GM21447 (cell line): Measurements from ENCODE around the gene SEPTIN2.
"Not testable (repeated sequence)": the region's sequence is repeated elsewhere in the genome, so short reads cannot be mapped to it uniquely, and the experiment has no call there.

Experiments used
- ATAC-seq: cut with Tn5 transposase; IDR thresholded peaks from one replicate; pipeline ENCODE4 v1.9.1; 2021; ENCODE audit not compliant: unreplicated experiment

SEPTIN2 gene

DNA sequence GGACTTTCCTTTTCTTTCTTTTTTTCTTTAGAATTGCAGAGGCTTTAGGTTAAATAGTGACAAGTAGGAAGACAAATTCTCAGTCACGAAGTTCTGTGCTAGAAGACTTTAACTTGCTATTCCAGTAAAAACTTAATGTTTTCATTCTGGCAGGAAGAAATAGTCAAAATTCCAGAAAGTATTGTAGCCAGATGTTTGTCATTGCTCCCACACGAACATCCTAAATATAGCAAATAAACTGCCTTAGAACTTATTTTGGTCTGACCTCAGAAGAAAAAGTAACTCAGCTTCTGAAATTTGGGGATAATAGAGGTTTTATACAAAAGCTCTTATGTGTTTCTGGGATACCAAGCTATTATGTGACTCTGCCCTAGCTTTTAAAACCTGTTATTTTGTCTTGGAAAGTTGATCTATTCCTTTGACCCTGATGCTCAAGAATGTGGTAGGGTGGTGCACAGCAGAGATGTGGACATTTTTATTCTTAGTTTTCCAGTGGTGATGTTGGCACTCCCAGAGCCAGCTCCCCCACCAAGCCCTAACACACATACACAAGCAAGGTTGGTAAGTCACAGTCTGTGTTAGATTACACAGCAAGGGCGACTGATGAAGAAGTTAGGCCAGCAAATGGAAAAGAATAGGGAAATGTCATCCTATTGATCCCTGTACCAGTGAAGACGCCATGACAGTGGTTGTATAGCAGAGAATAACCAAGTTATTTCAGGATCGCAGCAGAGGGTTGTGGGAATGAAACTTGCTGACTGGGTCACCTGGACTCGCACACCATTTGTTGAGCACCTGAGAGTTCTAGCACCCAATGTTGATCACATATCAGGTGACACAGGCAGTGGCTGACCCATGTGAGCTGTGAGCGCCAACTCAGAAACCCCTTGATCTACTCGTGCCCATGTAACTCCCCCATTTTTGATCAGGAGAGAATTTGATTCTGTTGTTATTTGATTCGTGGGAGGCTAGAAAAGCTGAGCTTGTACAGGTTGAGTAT is 64.1 kb downstream of the SEPTIN2 start:
- ATAC-seq, result no peak

- ATAC-seq, result no peak
Observed at GRCh38 chr2:241381872-241382271, 66.1 kb downstream of the SEPTIN2 start.

- not testable (repeated sequence) for ATAC-seq
Observed at GRCh38 chr2:241385450-241385849, 69.7 kb downstream of the SEPTIN2 start.

DNA sequence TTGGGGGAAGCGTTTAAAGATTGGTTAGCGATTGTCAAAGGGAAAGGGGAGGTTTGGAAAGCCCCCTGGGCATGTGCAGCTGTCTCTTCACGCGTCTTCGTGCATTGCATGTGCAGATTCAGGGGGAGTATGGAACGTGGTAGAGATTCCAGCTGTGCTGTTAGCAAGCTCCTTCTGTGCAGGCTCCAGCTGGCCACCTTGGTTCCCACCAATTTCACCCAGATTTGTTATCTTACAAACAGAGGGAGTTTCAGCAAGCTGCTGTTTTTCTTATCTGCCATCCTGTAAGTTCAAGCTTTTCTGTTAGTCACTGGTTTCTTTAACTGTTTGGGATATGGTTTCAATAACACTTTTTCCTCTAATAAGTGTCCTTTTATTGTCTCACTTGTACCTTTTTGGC is 70.8 kb downstream of the SEPTIN2 start:
- ATAC-seq, result no peak

- no peak for ATAC-seq
Observed at GRCh38 chr2:241389697-241390096, 74.0 kb downstream of the SEPTIN2 start.

DNA sequence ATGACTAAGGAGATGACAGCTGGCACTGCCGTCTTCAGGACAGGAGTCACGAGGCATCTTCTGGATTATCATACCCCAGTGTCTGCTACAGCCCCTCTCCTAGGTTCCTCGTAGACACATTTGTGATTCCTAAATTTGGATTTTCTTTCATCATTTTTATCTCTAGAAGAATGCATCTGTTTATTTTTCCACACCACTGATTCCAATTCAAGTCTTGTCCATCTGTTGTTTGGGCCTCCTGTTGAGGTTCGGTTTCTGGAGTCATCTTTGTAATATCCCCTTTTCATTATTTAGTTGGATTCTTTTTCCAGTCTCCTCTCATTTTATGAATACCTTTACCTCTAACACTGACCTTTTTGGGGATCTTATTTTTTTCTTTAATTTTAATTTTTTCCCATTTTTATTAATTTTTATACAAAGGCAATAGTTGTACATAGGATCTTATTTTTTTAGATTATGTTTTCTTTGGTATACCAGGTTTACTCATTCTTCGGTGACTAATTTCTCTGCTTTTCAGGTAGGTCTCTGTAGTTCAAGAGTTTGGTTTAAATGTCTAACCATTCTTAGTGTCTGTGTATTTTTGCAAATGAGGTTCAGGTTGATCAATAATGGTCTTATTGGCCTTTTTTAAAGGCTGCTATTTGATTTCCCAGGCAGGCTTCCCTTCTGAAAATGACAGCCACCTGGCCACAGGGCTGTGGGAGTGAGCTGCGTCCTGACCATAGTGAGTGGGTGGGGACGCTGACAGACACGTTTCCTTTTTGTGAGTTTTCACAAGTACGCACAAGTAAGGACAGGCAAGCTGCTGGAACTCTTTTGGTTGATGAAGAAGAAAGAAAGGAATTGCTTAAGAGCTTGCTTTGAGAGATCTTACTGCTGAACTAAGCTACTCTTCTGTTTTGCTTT is 74.8 kb downstream of the SEPTIN2 start:
- no peak for ATAC-seq

DNA sequence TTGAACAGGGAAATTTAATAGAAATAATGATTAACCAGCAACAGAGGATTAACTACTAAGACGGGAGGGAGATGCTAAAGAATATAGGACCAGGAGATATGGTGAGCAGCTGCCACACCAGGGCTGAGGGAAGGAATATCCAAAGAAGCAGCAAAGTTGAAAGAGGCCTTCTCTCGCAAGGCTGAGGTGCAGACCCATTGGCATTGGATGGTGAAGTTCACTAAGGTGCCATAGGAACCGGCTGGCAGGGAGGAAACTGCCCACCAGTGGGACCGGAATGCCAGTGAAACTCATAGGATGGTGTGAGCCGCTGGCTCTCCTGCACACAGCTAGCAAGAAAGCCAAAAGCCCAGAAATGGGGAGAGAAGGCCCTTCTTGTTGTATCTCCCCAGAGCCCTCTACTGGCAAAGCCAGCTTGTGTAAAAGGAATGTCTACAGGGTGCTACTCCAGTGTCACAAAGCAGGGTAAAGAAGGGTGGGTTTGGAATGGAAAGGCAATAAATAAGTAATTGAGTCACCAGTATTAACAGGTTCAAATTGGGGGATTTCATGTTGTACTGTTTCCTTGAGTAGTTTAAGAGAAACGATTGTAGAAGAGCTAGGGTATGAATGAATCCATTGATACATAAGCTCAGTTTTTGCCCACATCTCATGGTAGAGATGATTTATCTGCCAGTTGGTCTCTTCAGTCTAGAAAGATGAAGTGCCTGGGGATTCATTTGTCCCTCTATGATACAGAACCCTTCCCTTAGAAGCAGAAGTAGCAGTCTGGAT is 76.4 kb downstream of the SEPTIN2 start:
- ATAC-seq, result no peak

DNA sequence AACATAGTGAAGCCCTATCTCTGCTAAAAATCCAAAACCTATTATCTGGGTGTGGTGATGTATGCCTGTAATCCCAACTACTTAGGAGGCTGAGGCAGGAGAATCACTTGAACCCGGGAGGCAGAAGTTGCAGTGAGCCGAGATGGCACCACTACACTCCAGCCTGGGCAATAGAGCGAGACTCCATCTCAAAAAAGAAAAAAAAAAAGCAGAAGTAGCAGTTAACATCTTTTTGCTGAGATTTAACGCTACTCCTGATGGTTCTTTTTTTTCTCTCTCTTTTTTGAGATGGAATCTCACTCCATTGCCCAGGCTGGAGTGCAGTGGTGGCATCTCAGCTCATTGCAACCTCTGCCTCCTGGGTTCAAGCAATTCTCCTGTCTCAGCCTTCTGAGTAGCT is 77.0 kb downstream of the SEPTIN2 start:
- ATAC-seq, result not testable (repeated sequence)

GRCh38 chr2:241393524-241394196 is 77.9 kb downstream of the SEPTIN2 start:
- no peak for ATAC-seq

DNA sequence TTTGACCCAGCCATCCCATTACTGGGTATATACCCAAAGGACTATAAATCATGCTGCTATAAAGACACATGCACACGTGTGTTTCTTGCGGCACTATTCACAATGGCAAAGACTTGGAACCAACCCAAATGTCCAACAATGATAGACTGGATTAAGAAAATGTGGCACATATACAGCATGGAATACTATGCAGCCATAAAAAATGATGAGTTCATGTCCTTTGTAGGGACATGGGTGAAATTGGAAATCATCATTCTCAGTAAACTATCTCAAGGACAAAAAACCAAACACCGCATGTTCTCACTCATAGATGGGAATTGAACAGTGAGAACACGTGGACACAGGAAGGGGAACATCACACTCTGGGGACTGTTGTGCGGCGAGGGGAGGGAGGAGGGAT is 81.1 kb downstream of the SEPTIN2 start:
- ATAC-seq, result not testable (repeated sequence)

DNA sequence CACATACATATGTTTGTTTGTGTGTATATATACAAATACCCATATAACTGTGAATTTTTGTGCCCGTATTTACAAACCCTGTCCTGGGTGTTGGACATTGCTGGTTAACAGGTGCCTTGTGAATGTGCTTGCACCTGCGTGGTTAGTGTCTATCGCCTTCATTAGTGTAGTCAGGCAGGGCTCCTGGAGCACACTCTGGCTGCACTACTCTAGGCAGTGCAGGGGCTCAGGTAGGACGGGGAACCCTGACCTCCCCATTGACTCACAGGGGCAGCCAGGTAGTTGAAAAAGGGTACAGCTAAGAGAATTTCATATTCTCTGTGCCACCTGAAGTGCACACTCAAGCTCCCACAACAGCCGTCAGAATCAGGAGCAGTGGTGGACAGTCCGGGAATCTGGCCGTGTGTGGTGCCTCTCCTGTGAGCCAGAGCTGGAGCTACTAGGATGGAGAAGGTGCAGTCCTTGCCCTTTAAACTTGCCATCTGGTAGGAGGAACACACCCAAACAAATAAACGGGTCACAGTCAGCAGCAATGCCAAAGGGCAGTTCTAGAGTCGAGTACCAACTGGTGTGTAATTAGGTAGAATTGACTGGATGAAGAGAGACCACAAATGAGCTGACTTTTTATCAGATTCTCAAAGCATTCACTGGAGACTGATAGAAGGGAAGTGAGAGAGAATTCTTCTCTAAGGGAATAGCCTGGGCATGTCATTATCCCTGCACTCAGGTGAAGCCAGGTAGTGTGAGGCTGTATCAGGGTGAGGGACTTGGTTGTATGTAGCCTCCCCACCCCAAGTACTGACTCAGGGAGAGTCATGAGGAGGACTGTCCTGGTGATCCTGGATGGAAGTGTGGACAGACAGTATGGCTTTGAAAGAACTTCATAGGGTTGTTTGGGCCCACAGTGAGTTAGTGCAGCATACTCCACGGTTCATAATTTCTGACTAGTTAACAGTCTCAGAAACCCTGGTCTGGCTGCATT is 84.5 kb downstream of the SEPTIN2 start:
- no peak for ATAC-seq
